K562 (cell line): Measurements from ENCODE around the gene CHRM4. TPM values are rescaled to one million over a fixed set of nuclear protein-coding genes. Genes with fewer than 3 reads are reported as not detected.

Experiments
- CHD2 ChIP-seq: IDR thresholded peaks from 2 replicates; pipeline ENCODE4 v1.6.1; 2011; ENCODE audit warnings: low read depth, low read length
- CTBP1 ChIP-seq: fragments of 450-650 bp; IDR thresholded peaks from 2 replicates; pipeline ENCODE4 v1.6.1; 2016; ENCODE audit warnings: borderline replicate concordance
- CTCFL ChIP-seq: IDR thresholded peaks from 2 replicates; pipeline ENCODE4 v1.6.1; 2011; ENCODE audit warnings: borderline replicate concordance, low read depth, mild to moderate bottlenecking, moderate library complexity, low read length; ENCODE audit not compliant: insufficient read depth, poor library complexity, severe bottlenecking
- DACH1 ChIP-seq: fragments of 450-650 bp; IDR thresholded peaks from 2 replicates; pipeline ENCODE4 v1.6.1; 2018; ENCODE audit not compliant: partially characterized antibody
- FOXJ3 ChIP-seq: sonication (generic); formaldehyde crosslinking; IDR thresholded peaks from 2 replicates; pipeline ENCODE4 v1.4.0; 2020; ENCODE audit warnings: mild to moderate bottlenecking, missing genetic modification reagents
- MTA3 ChIP-seq: fragments of 450-650 bp; formaldehyde crosslinking; IDR thresholded peaks from 2 replicates; pipeline ENCODE4 v1.6.1; 2017; ENCODE audit warnings: mild to moderate bottlenecking, borderline replicate concordance
- NFYB ChIP-seq: IDR thresholded peaks from 2 replicates; pipeline ENCODE4 v1.6.1; 2011; ENCODE audit warnings: mild to moderate bottlenecking, moderate library complexity; ENCODE audit not compliant: insufficient read length; ENCODE audit errors: extremely low read depth
- USF1 ChIP-seq: sonication (generic); formaldehyde crosslinking; IDR thresholded peaks from 2 replicates; pipeline ENCODE4 v1.9.0; 2022; ENCODE audit warnings: mild to moderate bottlenecking, missing genetic modification reagents
- YY1 ChIP-seq, 3 experiments: IDR thresholded peaks; 2 replicates each; pipeline ENCODE4 v1.6.1; 2011; ENCODE audit warnings: low read length in 2 of 3, mild to moderate bottlenecking in 2 of 3, moderate library complexity in 2 of 3, borderline replicate concordance in 1 of 3, control low read depth in 1 of 3, low read depth in 1 of 3; ENCODE audit not compliant: insufficient read depth in 3 of 3, insufficient replicate concordance in 2 of 3, control insufficient read depth in 1 of 3, insufficient read length in 1 of 3; ENCODE audit errors: extremely low read depth in 1 of 3
- ZNF143 ChIP-seq: sonication (generic); formaldehyde crosslinking; IDR thresholded peaks from 2 replicates; pipeline ENCODE4 v1.9.0; 2022; ENCODE audit warnings: mild to moderate bottlenecking, missing genetic modification reagents
- ZNF740 ChIP-seq, 3 experiments: fragments of 200-800 bp in 1 of 3; sonication (Bioruptor generic) in 1 of 3; sonication (generic) in 1 of 3; formaldehyde crosslinking in 1 of 3; IDR thresholded peaks; 2 replicates each; pipeline versions ENCODE4 v1.6.1 to v1.8.0; 2016 to 2022; ENCODE audit warnings: mild to moderate bottlenecking in 2 of 3, missing compliant biosample characterization in 2 of 3, missing genetic modification characterization in 2 of 3, missing genetic modification reagents in 1 of 3
- polyA plus RNA-seq, 8 experiments: library from polyadenylated mRNA; depleted of rRNA in 4 of 8; stranded (reverse) in 5 of 8; unstranded in 3 of 8; fragments of >200 nt; fragmentation: Nextera tagmentation in 2 of 8; fragmentation: Illumina TruSeq in 1 of 8; extraction: Ambion mirVana in 2 of 8; extraction: Trizol in 1 of 8; gene quantifications; 2 replicates each; pipeline versions ENCODE4 v1.2.1 to v1.2.3, GENCODE V29; 2011 to 2014; ENCODE audit warnings: inconsistent platforms in 1 of 8, missing spikeins in 1 of 8
- total RNA-seq, 7 experiments: library from RNA; depleted of rRNA in 6 of 7; stranded (reverse); fragments of >200 nt in 6 of 7; fragmentation: Illumina TruSeq in 2 of 7; extraction: Trizol in 2 of 7; gene quantifications; 2 replicates each; pipeline versions ENCODE4 v1.2.1 to v1.2.3, GENCODE V29; 2011 to 2021; ENCODE audit warnings: low replicate concordance in 1 of 7
- TF ChIP-seq, protein P1 (sequence below), 2 experiments: fragments of 450-650 bp; formaldehyde crosslinking in 1 of 2; IDR thresholded peaks; 2 replicates each; pipeline versions ENCODE4 v1.4.0 to v1.6.1; 2014 to 2020; ENCODE audit warnings: mild to moderate bottlenecking in 2 of 2, borderline replicate concordance in 1 of 2, low read depth in 1 of 2

Gene CHRM4
- total and polyA plus RNA-seq, 9 of the 15 experiments (the other 6 are each of a cell fraction or from before 2014, with no cell fraction given) = 0.22 to 1.3 (median 0.40) TPM; not detected in 2

- TF ChIP-seq YY1 (IDR thresholded peaks at IDR 0.05; ENCODE audit: borderline replicate concordance in 1 of 3, control insufficient read depth in 1 of 3, extremely low read depth in 1 of 3, insufficient read depth in 3 of 3, insufficient read length in 1 of 3, insufficient replicate concordance in 2 of 3, low read depth in 1 of 3, low read length in 2 of 3) (peak in 2 of 3 experiments; percentile 40 to 89), DACH1 (peak; percentile 72), USF1 (CRISPR knock-in tag) (peak; percentile 52; the same call in 1 of the 2 replicates), ZNF143 (CRISPR knock-in tag) (0 out of 2 replicates have a peak, but pooled peaks have one; percentile 15), CHD2 (no peak), ZNF740 (CRISPR knock-in tag; IDR thresholded peaks at IDR 0.05) (peak; percentile 66), ZNF740 (tag; IDR thresholded peaks at IDR 0.05) (peak in 1 of 2 experiments; percentile 83; a peak in 2 of 4 replicates), NFYB (no peak), CTBP1 (peak; percentile 62), FOXJ3 (CRISPR knock-in tag) (no peak), CTCFL (peak; percentile 81), MTA3 (no peak)
- TF ChIP-seq, protein P1, sequence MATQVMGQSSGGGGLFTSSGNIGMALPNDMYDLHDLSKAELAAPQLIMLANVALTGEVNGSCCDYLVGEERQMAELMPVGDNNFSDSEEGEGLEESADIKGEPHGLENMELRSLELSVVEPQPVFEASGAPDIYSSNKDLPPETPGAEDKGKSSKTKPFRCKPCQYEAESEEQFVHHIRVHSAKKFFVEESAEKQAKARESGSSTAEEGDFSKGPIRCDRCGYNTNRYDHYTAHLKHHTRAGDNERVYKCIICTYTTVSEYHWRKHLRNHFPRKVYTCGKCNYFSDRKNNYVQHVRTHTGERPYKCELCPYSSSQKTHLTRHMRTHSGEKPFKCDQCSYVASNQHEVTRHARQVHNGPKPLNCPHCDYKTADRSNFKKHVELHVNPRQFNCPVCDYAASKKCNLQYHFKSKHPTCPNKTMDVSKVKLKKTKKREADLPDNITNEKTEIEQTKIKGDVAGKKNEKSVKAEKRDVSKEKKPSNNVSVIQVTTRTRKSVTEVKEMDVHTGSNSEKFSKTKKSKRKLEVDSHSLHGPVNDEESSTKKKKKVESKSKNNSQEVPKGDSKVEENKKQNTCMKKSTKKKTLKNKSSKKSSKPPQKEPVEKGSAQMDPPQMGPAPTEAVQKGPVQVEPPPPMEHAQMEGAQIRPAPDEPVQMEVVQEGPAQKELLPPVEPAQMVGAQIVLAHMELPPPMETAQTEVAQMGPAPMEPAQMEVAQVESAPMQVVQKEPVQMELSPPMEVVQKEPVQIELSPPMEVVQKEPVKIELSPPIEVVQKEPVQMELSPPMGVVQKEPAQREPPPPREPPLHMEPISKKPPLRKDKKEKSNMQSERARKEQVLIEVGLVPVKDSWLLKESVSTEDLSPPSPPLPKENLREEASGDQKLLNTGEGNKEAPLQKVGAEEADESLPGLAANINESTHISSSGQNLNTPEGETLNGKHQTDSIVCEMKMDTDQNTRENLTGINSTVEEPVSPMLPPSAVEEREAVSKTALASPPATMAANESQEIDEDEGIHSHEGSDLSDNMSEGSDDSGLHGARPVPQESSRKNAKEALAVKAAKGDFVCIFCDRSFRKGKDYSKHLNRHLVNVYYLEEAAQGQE (IDR thresholded peaks at IDR 0.05; ENCODE audit: borderline replicate concordance) = 0 out of 2 replicates have a peak, but pooled peaks have one; percentile 23
- TF ChIP-seq, protein P1 (CRISPR knock-in tag; IDR thresholded peaks at IDR 0.05; ENCODE audit: low read depth) = no peak
Measured at GRCh38 chr11:46382646-46383403, 8.8 kb downstream of the CHRM4 start (continued).
